A549 (cell line): ENCODE measurements around the gene LILRA6.
"Not testable (repeated sequence)": the region's sequence is repeated elsewhere in the genome, so short reads cannot be mapped to it uniquely, and the experiment has no call there.

Experiments
- BCL3 ChIP-seq: fragments of >200 bp; sonication (Bioruptor Twin); formaldehyde crosslinking; IDR thresholded peaks from 3 replicates; pipeline ENCODE4 v1.6.1; 2016
- CEBPB ChIP-seq, 2 experiments: fragments of >200 bp in 1 of 2; sonication (Bioruptor Twin) in 1 of 2; formaldehyde crosslinking in 1 of 2; IDR thresholded peaks; 2 replicates each; pipeline ENCODE4 v1.6.1; 2012 to 2016
- CHD2 ChIP-seq: fragments of 150-350 bp; IDR thresholded peaks from 2 replicates; pipeline ENCODE4 v1.6.1; 2014; ENCODE audit warnings: low read length; ENCODE audit not compliant: partially characterized antibody
- EHMT2 ChIP-seq: fragments of 200-600 bp; sonication (generic); IDR thresholded peaks from 2 replicates; pipeline ENCODE4 v1.6.1; 2016; ENCODE audit warnings: antibody characterized with exemption, low read depth, mild to moderate bottlenecking, moderate library complexity
- EP300 ChIP-seq, 2 experiments: fragments of >200 bp; sonication (Bioruptor Twin); formaldehyde crosslinking; IDR thresholded peaks; 2 replicates in 1 of 2; 3 replicates in 1 of 2; pipeline ENCODE4 v1.6.1; 2016 to 2017
- HDAC2 ChIP-seq: fragments of 200-600 bp; sonication (generic); IDR thresholded peaks from 2 replicates; pipeline ENCODE4 v1.6.1; 2016
- MAFK ChIP-seq: fragments of 450-650 bp; IDR thresholded peaks from 2 replicates; pipeline ENCODE4 v1.6.1; 2014; ENCODE audit not compliant: partially characterized antibody
- MAX ChIP-seq: IDR thresholded peaks from 2 replicates; pipeline ENCODE4 v1.6.1; 2012
- NFE2L2 ChIP-seq: fragments of 150-350 bp; conservative IDR thresholded peaks from 2 replicates; pipeline ENCODE4 v1.6.1; 2014; ENCODE audit warnings: low read length
- PBX3 ChIP-seq: IDR thresholded peaks from 2 replicates; pipeline ENCODE4 v1.6.1; 2012
- POLR2A ChIP-seq: IDR thresholded peaks from 2 replicates; pipeline ENCODE4 v1.6.1; 2012; ENCODE audit warnings: mild to moderate bottlenecking, low read length
- TF ChIP-seq, protein P1 (sequence below): fragments of >200 bp; sonication (Bioruptor Twin); formaldehyde crosslinking; IDR thresholded peaks from 3 replicates; pipeline ENCODE4 v1.5.1; 2016

DNA sequence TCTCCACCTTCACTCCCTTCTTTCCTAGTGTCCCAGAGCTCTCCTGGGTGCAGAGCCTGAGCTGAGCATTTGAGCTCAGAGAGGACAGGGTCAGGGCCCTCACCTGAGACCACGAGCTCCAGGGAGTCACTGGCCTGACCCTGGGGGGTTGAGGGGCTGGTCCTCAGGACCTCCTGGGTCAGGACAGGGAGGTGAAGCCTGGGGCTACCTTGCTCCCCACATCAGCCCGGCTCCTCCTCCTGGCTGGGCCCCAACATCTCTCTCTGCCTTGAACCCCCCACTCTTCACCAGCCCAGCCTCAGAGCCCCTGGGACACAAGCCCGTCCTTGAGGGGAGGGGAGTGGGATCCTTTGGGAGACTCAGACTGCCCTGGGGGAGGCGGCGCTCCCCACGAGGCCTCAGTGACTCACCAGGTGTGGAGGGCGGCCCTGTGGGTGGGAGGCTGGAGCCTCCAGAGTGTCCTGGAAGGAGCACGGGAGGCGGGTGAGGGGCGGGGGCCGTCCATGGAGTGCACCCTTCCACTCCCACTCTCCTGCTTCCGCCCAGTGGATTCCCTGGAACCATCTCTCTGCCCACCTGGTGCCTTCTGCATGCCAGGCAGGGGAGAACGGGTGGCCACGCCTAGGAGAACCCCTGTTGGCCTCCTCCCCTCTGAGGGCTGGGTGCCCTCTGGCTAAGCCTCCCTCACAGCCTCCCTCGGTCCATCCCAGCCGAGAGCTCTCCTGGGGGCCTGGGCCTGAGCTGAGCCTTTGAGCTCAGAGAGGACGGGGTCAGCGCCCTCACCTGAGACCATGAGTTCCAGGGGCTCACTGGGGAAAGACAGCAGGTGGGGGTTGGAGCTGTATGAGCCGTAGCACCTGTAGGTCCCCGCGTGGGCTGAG, 2.9 kb downstream of the LILRA6 start:
- not testable (repeated sequence) for TF ChIP-seq NFE2L2; PBX3; POLR2A; MAX; BCL3; CEBPB (IDR thresholded peaks at IDR 0.05); HDAC2; EP300 (IDR thresholded peaks at IDR 0.05); EHMT2; MAFK; CHD2
- TF ChIP-seq, protein P1, sequence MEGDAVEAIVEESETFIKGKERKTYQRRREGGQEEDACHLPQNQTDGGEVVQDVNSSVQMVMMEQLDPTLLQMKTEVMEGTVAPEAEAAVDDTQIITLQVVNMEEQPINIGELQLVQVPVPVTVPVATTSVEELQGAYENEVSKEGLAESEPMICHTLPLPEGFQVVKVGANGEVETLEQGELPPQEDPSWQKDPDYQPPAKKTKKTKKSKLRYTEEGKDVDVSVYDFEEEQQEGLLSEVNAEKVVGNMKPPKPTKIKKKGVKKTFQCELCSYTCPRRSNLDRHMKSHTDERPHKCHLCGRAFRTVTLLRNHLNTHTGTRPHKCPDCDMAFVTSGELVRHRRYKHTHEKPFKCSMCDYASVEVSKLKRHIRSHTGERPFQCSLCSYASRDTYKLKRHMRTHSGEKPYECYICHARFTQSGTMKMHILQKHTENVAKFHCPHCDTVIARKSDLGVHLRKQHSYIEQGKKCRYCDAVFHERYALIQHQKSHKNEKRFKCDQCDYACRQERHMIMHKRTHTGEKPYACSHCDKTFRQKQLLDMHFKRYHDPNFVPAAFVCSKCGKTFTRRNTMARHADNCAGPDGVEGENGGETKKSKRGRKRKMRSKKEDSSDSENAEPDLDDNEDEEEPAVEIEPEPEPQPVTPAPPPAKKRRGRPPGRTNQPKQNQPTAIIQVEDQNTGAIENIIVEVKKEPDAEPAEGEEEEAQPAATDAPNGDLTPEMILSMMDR = not testable (repeated sequence)
